Natural killer cell (primary cell): Measurements from ENCODE around the gene CISTR. TPM values are rescaled to one million over a fixed set of nuclear protein-coding genes. Genes with fewer than 3 reads are reported as not detected.

ENCODE experiments used
- ATAC-seq, 3 donors: fragments of 150-1000 bp in 2 of 3; fragments of 200-7000 bp in 1 of 3; cut with Tn5 transposase; 1 replicate in 1 of 3; 2 replicates in 2 of 3; pipeline ENCODE4 v1.10.0; 2021; ENCODE audit warnings: mild to moderate bottlenecking in 2 of 3, moderate library complexity in 2 of 3
- DNase-seq, 2 donors: peaks; one replicate each; pipeline versions ENCODE4 v3.0.0 to v3.0.0-alpha.2; 2013 to 2021; ENCODE audit warnings: mixed read lengths in 1 of 2
- H3K27ac ChIP-seq: one replicate; pipeline ENCODE4 v1.5.1; 2013; ENCODE audit warnings: mild to moderate bottlenecking, low read length
- H3K27me3 ChIP-seq: one replicate; pipeline ENCODE4 v1.6.1; 2013; ENCODE audit warnings: low read length; ENCODE audit not compliant: control insufficient read depth, insufficient read depth
- H3K36me3 ChIP-seq: one replicate; pipeline ENCODE4 v1.6.1; 2013; ENCODE audit warnings: low read length; ENCODE audit not compliant: control insufficient read depth, insufficient read depth
- H3K4me1 ChIP-seq: one replicate; pipeline ENCODE4 v1.6.1; 2013; ENCODE audit warnings: low read length; ENCODE audit not compliant: control insufficient read depth, insufficient read depth
- H3K4me3 ChIP-seq: one replicate; pipeline ENCODE4 v1.5.1; 2013; ENCODE audit warnings: low read length
- H3K9me3 ChIP-seq: one replicate; pipeline ENCODE4 v1.6.1; 2013; ENCODE audit warnings: low read length; ENCODE audit not compliant: control insufficient read depth, insufficient read depth
- H3K27ac Mint-ChIP-seq, 2 donors: one replicate each; pipeline ENCODE4 v1.8.0; 2022; ENCODE audit warnings: mild to moderate bottlenecking in 2 of 2, mixed read lengths in 2 of 2, moderate library complexity in 1 of 2
- H3K27me3 Mint-ChIP-seq, 2 donors: one replicate each; pipeline ENCODE4 v1.8.0; 2022; ENCODE audit warnings: low read depth in 2 of 2, mixed read lengths in 2 of 2
- H3K36me3 Mint-ChIP-seq: one replicate; pipeline ENCODE4 v1.8.0; 2022; ENCODE audit warnings: mixed read lengths
- H3K4me1 Mint-ChIP-seq, 2 donors: one replicate each; pipeline ENCODE4 v1.8.0; 2022; ENCODE audit warnings: mixed read lengths in 2 of 2
- H3K4me3 Mint-ChIP-seq: one replicate; pipeline ENCODE4 v1.8.0; 2022; ENCODE audit warnings: mild to moderate bottlenecking, moderate library complexity, mixed read lengths
- H3K9me3 Mint-ChIP-seq, 2 donors: one replicate each; pipeline ENCODE4 v1.8.0; 2022; ENCODE audit warnings: mixed read lengths in 2 of 2
- WGBS: methylation state at CpG from one replicate; pipeline ENCODE4 v1.1.7; 2013; ENCODE audit warnings: missing lambda C conversion rate; ENCODE audit not compliant: insufficient coverage; 5-methylcytosine and 5-hydroxymethylcytosine counted together
- intact Hi-C: fragments of 100-400 bp; cut with micrococcal nuclease; formaldehyde crosslinking; loops from one replicate; pipeline ENCODE4 v1.14.2; 2022
- total RNA-seq, 4 donors: library from RNA; stranded (reverse); fragments of 120-200 nt in 1 of 4; gene quantifications; one replicate each; pipeline versions ENCODE4 v1.2.3 to v1.2.4, GENCODE V29; 2013 to 2022
- TF ChIP-seq, protein P1 (sequence below): fragments of 200-600 bp; IDR thresholded peaks from one replicate; pipeline ENCODE4 v1.8.0; 2022; ENCODE audit warnings: antibody characterized with exemption

CISTR gene
- total RNA-seq, 3 donors from 2014 or later (not counting 1 experiment from before 2014, with no cell fraction given) = not detected

DNA sequence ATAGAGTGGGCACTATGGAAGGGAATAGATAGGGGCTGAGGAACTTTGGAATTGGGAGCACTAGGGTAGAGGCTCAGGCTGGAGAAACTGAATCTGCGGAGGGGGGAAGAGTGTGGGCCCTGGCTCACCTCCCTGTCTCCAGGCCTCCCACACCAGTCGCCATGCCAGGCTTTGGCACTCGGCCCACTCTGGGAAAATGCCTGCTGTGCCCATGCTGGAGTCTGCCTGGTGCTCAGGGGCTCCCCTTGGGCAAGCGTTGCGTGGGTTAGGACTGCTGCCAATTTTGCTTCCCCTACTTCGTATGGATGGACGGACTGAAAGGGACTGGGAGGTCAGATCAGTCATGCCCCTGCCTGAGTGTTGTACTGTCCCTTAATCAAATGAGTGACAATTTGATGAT, 34.6 kb upstream of the CISTR start:
- intact Hi-C loops = no loop called here
- Histone ChIP-seq H3K4me1 (no peaks in the 10 kb centered on the region), H3K4me3 (no peak overlapping the region), H3K36me3 (no peaks in the 10 kb centered on the region), H3K27ac (no peak overlapping the region), H3K27me3 (peaks cover 4% of the 10 kb centered on the region), H3K9me3 (no peaks in the 10 kb centered on the region)
- peaks cover 45 to 66% of the 10 kb centered on the region in 2 donors for H3K27me3 Mint-ChIP-seq
- H3K4me3 Mint-ChIP-seq = no peak overlapping the region
- WGBS = 83% methylated on average over 7 of the region's 7 CpGs
- no peak overlapping the region for H3K27ac Mint-ChIP-seq
- no peaks in the 10 kb centered on the region for H3K4me1 Mint-ChIP-seq
- no peaks in the 10 kb centered on the region for H3K9me3 Mint-ChIP-seq
- DNase-seq (no peak), ATAC-seq (no peak)
- H3K36me3 Mint-ChIP-seq = no peaks in the 10 kb centered on the region
- TF ChIP-seq, protein P1, sequence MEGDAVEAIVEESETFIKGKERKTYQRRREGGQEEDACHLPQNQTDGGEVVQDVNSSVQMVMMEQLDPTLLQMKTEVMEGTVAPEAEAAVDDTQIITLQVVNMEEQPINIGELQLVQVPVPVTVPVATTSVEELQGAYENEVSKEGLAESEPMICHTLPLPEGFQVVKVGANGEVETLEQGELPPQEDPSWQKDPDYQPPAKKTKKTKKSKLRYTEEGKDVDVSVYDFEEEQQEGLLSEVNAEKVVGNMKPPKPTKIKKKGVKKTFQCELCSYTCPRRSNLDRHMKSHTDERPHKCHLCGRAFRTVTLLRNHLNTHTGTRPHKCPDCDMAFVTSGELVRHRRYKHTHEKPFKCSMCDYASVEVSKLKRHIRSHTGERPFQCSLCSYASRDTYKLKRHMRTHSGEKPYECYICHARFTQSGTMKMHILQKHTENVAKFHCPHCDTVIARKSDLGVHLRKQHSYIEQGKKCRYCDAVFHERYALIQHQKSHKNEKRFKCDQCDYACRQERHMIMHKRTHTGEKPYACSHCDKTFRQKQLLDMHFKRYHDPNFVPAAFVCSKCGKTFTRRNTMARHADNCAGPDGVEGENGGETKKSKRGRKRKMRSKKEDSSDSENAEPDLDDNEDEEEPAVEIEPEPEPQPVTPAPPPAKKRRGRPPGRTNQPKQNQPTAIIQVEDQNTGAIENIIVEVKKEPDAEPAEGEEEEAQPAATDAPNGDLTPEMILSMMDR = no peak

DNA sequence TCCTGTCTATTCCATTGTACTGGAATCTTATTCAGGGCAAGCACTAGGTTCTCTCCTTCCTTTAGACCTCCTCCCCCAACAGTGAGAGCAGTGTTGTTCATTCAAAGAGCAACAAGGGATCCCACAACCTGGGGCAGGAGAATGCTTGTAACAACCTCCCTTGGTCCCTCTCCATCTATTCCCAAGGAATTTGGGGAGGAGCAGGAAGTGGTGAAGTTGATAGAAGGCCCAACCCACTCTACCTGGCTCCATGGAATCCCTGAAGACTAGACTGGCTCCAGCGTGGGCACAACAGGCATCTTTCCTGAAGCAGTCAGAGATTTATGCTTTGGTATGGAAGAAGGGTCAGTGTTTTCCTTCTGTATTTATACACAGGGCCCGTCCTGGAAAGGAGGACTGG, 33.4 kb upstream of the CISTR start:
- Histone ChIP-seq H3K27ac (no peak overlapping the region), H3K36me3 (no peaks in the 10 kb centered on the region), H3K4me3 (no peak overlapping the region), H3K9me3 (no peaks in the 10 kb centered on the region), H3K27me3 (peaks cover 8% of the 10 kb centered on the region), H3K4me1 (no peaks in the 10 kb centered on the region)
- no peak overlapping the region for H3K4me3 Mint-ChIP-seq
- no peaks in the 10 kb centered on the region for H3K4me1 Mint-ChIP-seq
- no peak overlapping the region for H3K27ac Mint-ChIP-seq
- no peaks in the 10 kb centered on the region for H3K36me3 Mint-ChIP-seq
- ATAC-seq (no peak), DNase-seq (no peak)
- WGBS = 89% methylated on average over 1 of the region's 2 CpGs
- intact Hi-C loops = no loop called here
- TF ChIP-seq, protein P1 = no peak
- H3K9me3 Mint-ChIP-seq = no peaks in the 10 kb centered on the region
- H3K27me3 Mint-ChIP-seq = peaks cover 49 to 74% of the 10 kb centered on the region in 2 donors

DNA sequence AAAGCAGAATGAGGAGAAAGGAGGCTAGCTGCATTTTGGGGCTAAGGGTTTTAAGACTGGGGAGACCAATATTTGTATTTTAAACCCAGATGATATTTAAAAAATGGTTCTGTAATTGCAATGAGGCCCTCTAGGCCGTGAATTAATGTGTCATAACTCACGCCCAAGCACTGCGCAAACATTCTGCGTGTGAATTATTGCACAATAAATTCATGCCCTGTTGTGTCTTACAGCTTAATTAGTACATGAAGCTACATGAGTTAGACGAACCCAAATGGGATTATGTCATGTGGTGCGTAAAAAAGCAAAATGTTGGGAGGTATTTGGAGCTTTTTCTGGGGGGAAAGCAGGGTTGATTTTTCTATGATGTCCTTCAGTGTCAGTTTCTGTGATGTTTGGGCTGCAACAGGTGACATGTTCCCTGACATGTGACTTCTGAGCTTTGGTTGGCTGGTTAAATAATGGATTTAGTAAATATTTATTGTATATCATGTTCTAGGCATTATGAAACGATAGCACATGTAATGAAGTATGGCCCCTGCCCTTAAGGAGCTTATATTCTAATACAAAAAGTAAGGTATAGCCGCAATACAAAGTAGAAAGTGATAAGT, 30.4 kb upstream of the CISTR start:
- Histone ChIP-seq H3K9me3 (no peaks in the 10 kb centered on the region), H3K27me3 (peaks cover 3% of the 10 kb centered on the region), H3K27ac (no peak overlapping the region), H3K36me3 (no peaks in the 10 kb centered on the region), H3K4me1 (no peaks in the 10 kb centered on the region), H3K4me3 (no peak overlapping the region)
- Mint-ChIP-seq H3K4me3 (no peak overlapping the region), H3K27me3 (peaks cover 48 to 59% of the 10 kb centered on the region in 2 donors), H3K27ac (no peak overlapping the region), H3K36me3 (no peaks in the 10 kb centered on the region), H3K4me1 (no peaks in the 10 kb centered on the region), H3K9me3 (no peaks in the 10 kb centered on the region)
- intact Hi-C loops = no loop called here
- DNase-seq = no peak
- WGBS = 84% methylated on average over 8 of the region's 8 CpGs
- TF ChIP-seq, protein P1 = no peak
- no peak for ATAC-seq

DNA sequence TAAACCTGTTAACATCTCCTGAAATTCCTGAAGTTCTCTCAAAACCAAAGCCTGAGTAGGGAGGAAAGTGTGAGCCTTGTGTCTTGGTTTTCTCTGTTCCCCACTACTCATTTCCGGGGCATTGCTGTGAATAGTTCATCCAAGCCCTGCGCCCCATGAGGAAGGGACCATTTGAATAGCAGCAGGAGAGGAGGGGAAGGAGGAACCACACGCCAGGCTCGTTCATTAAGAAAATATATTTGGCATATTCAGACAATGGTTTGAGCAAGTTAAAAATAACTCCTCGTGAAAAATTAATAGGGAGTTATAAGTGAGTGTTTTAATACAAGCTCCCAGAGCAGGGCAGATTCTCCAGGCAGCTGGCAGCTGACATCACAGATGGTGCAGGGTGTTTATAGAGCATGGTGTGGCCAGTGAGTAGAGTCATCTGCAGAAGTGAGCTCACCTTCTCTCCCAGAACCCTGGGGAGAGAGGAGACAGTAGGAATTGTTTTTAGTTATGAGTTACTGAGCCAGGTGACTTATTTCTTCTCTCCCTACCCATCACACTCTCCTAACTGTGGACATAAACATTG, 29.5 kb upstream of the CISTR start:
- no peaks in the 10 kb centered on the region for H3K9me3 Mint-ChIP-seq
- 21% methylated on average over 5 of the region's 5 CpGs for WGBS
- H3K27me3 Mint-ChIP-seq = peaks cover 49 to 58% of the 10 kb centered on the region in 2 donors
- H3K4me3 ChIP-seq = no peak overlapping the region
- no peaks in the 10 kb centered on the region for H3K36me3 Mint-ChIP-seq
- H3K9me3 ChIP-seq = no peaks in the 10 kb centered on the region
- intact Hi-C loops = no loop called here
- H3K27me3 ChIP-seq = peaks cover 3% of the 10 kb centered on the region
- ATAC-seq (no peak), DNase-seq (no peak)
- no peak overlapping the region for H3K4me3 Mint-ChIP-seq
- no peak overlapping the region for H3K27ac Mint-ChIP-seq
- TF ChIP-seq, protein P1 = no peak
- no peaks in the 10 kb centered on the region for H3K36me3 ChIP-seq
- H3K4me1 ChIP-seq = no peaks in the 10 kb centered on the region
- no peaks in the 10 kb centered on the region for H3K4me1 Mint-ChIP-seq
- H3K27ac ChIP-seq = no peak overlapping the region
